B cell (primary cell): Measurements from ENCODE around the gene IL17B. TPM values are rescaled to one million over a fixed set of nuclear protein-coding genes. Genes with fewer than 3 reads are reported as not detected.

ENCODE experiments used
- ATAC-seq: fragments of 200-7000 bp; cut with Tn5 transposase; one replicate; pipeline ENCODE4 v1.10.0; 2021; ENCODE audit warnings: low read depth, mild to moderate bottlenecking, moderate number of reproducible peaks, moderate library complexity
- CTCF ChIA-PET: fragments of 350-600 bp; sonication (Branson Sonifier 250); formaldehyde crosslinking; loops from one replicate; lab custom pipeline; 2021; ENCODE audit warnings: antibody characterized with exemption, inconsistent platforms; lab: Charles Lee
- POLR2A ChIA-PET: fragments of 350-600 bp; sonication (Branson Sonifier 250); formaldehyde crosslinking; loops from one replicate; lab custom pipeline; 2021; ENCODE audit warnings: antibody characterized with exemption; lab: Charles Lee
- DNase-seq: peaks from one replicate; pipeline ENCODE4 v3.0.0; 2013
- H2AFZ ChIP-seq: 2 replicates; pipeline ENCODE4 v1.6.1; 2012; ENCODE audit warnings: mild to moderate bottlenecking, low read depth, low read length; ENCODE audit not compliant: insufficient read depth, poor library complexity, severe bottlenecking
- H3K27ac ChIP-seq, 2 donors: 1 replicate in 1 of 2; 2 replicates in 1 of 2; pipeline ENCODE4 v1.5.1; 2012 to 2013; ENCODE audit warnings: low read length in 2 of 2, mild to moderate bottlenecking in 2 of 2, moderate library complexity in 1 of 2
- H3K27me3 ChIP-seq, 4 experiments: fragments of 200-600 bp in 1 of 4; sonication (generic) in 1 of 4; replicated peaks in 1 of 4; 1 replicate in 2 of 4; 2 replicates in 2 of 4; pipeline versions ENCODE4 v1.6.1 to v1.7.0; 2013 to 2016; ENCODE audit warnings: low read length in 3 of 4, mild to moderate bottlenecking in 2 of 4, mixed read lengths in 1 of 4, moderate library complexity in 1 of 4; ENCODE audit not compliant: insufficient read depth in 4 of 4, control insufficient read depth in 3 of 4; ENCODE audit errors: control extremely low read depth in 1 of 4
- H3K36me3 ChIP-seq, 2 experiments: replicated peaks in 1 of 2; 1 replicate in 1 of 2; 2 replicates in 1 of 2; pipeline versions ENCODE4 v1.6.1 to v1.7.1; 2013; ENCODE audit warnings: low read length in 1 of 2; ENCODE audit not compliant: insufficient read depth in 2 of 2, control insufficient read depth in 1 of 2; ENCODE audit errors: control extremely low read depth in 1 of 2, extremely low read depth in 1 of 2
- H3K4me1 ChIP-seq, 2 donors: fragments of 200-600 bp in 1 of 2; sonication (generic) in 1 of 2; 1 replicate in 1 of 2; 2 replicates in 1 of 2; pipeline versions ENCODE4 v1.5.1 to v1.6.1; 2013 to 2017; ENCODE audit warnings: low read length in 2 of 2; ENCODE audit not compliant: control insufficient read depth in 2 of 2, insufficient read depth in 2 of 2
- H3K4me2 ChIP-seq: replicated peaks from 2 replicates; pipeline ENCODE3; 2012; ENCODE audit warnings: mild to moderate bottlenecking, low read depth, low read length; ENCODE audit not compliant: poor library complexity, severe bottlenecking
- H3K4me3 ChIP-seq, 5 experiments: fragments of 200-600 bp in 1 of 5; sonication (generic) in 1 of 5; 1 replicate in 3 of 5; 2 replicates in 2 of 5; pipeline versions ENCODE4 v1.5.1 to v1.7.0; 2011 to 2016; ENCODE audit warnings: low read length in 4 of 5, mild to moderate bottlenecking in 4 of 5, low read depth in 2 of 5, control low read depth in 1 of 5, moderate library complexity in 1 of 5; ENCODE audit not compliant: insufficient read depth in 1 of 5; ENCODE audit errors: control extremely low read depth in 1 of 5, extremely low read depth in 1 of 5
- H3K79me2 ChIP-seq: fragments of 200-600 bp; sonication (generic); one replicate; pipeline ENCODE4 v1.6.0; 2016; ENCODE audit warnings: low read length; ENCODE audit not compliant: control insufficient read depth, insufficient read depth
- H3K9ac ChIP-seq: fragments of 200-600 bp; sonication (generic); 2 replicates; pipeline ENCODE4 v1.6.1; 2017; ENCODE audit warnings: mild to moderate bottlenecking, low read length, moderate library complexity
- H3K9me3 ChIP-seq, 3 donors: one replicate each; pipeline versions ENCODE4 v1.6.1 to v1.7.1; 2013; ENCODE audit warnings: low read length in 2 of 3; ENCODE audit not compliant: control insufficient read depth in 2 of 3, insufficient read depth in 1 of 3; ENCODE audit errors: control extremely low read depth in 1 of 3
- H4K20me1 ChIP-seq: 2 replicates; pipeline ENCODE4 v1.6.0; 2012; ENCODE audit warnings: mild to moderate bottlenecking, low read length; ENCODE audit not compliant: insufficient read depth, control insufficient read depth, poor library complexity, severe bottlenecking
- H3K27ac Mint-ChIP-seq: one replicate; pipeline ENCODE4 v1.8.0; 2021; ENCODE audit warnings: mixed read lengths
- H3K27me3 Mint-ChIP-seq: one replicate; pipeline ENCODE4 v1.8.0; 2021; ENCODE audit warnings: mixed read lengths
- H3K4me1 Mint-ChIP-seq: one replicate; pipeline ENCODE4 v1.8.0; 2021; ENCODE audit warnings: mixed read lengths
- H3K4me3 Mint-ChIP-seq: one replicate; pipeline ENCODE4 v1.8.0; 2021; ENCODE audit warnings: mixed read lengths
- H3K9me3 Mint-ChIP-seq: one replicate; pipeline ENCODE4 v1.8.0; 2022; ENCODE audit warnings: mixed read lengths; ENCODE audit not compliant: insufficient read depth
- CTCF ChIP-seq: fragments of 200-600 bp; IDR thresholded peaks from one replicate; pipeline ENCODE4 v1.8.0; 2022; ENCODE audit warnings: antibody characterized with exemption, mild to moderate bottlenecking
- EZH2 ChIP-seq: IDR thresholded peaks from 2 replicates; pipeline ENCODE4 v1.6.1; 2012; ENCODE audit warnings: borderline replicate concordance, low read depth, mild to moderate bottlenecking, moderate library complexity, low read length; ENCODE audit not compliant: insufficient read depth, poor library complexity, severe bottlenecking
- WGBS: methylation state at CpG from one replicate; pipeline ENCODE4 v1.1.5; 2013; ENCODE audit warnings: missing lambda C conversion rate; ENCODE audit not compliant: insufficient coverage; 5-methylcytosine and 5-hydroxymethylcytosine counted together
- intact Hi-C: fragments of 100-400 bp; cut with micrococcal nuclease; formaldehyde crosslinking; loops from one replicate; pipeline ENCODE4 v1.10.0; 2022
- polyA plus RNA-seq: library from polyadenylated mRNA; depleted of rRNA; stranded (reverse); fragments of >200 nt; gene quantifications from 2 replicates; pipeline ENCODE4 v1.2.3, GENCODE V29; 2012
- total RNA-seq, 2 donors: library from RNA; stranded (reverse); fragments of 120-200 nt in 1 of 2; gene quantifications; 1 replicate in 1 of 2; 2 replicates in 1 of 2; pipeline versions ENCODE4 v1.2.3 to v1.2.4, GENCODE V29; 2013 to 2022

IL17B gene
- total and polyA plus RNA-seq, 2 donors (not counting 1 experiment from before 2014, with no cell fraction given) = not detected

DNA sequence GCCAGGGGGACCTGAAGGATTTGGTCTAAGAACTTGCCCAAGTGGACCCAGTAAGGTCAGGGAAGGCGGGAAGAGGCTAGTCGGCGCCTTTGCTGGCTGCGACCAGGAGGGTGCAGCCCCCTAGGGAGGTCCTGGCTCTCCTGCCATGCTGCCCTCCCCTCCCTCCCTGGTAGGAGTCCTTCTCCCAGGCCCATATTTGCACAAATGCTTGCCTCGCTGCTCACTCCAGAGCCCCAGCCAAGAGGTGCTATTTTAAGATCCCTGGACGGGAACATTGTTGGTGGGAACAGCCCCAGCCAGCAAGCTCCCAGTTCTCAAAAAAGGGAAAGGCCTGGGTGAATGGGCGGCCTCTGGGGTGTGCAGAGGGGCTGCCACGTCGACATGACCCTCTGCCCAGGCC, 4.3 kb upstream of the IL17B start:
- ChIA-PET CTCF (interaction anchor here (2.1 to 7.8 kb wide), 5 partner anchors 11 to 235 kb away, joined by 6 to 67 read pairs (median 16); no protein-coding TSS in a partner anchor), POLR2A (no interaction called here)
- H3K4me1 Mint-ChIP-seq = peaks cover 2% of the 10 kb centered on the region
- intact Hi-C loops = no loop called here
- H3K4me3 Mint-ChIP-seq = no peak overlapping the region
- Histone ChIP-seq H4K20me1 (no peaks in the 10 kb centered on the region), H3K27ac (no peak overlapping the region), H3K79me2 (no peaks in the 10 kb centered on the region), H3K4me2 (no peak overlapping the region), H3K36me3 (no peaks in the 10 kb centered on the region), H3K27me3 (no peaks in the 10 kb centered on the region), H3K4me3 (no peak overlapping the region), H2AFZ (no peak overlapping the region), H3K9ac (no peak overlapping the region), H3K9me3 (peaks cover 0 to 3% (median 0%) of the 10 kb centered on the region in 3 donors), H3K4me1 (peaks cover 0 to 5% of the 10 kb centered on the region in 2 donors)
- no peak for ATAC-seq
- H3K27ac Mint-ChIP-seq = no peak overlapping the region
- TF ChIP-seq EZH2 = no peak
- TF ChIP-seq CTCF = no peak
- DNase-seq = no peak
- peaks cover 3% of the 10 kb centered on the region for H3K27me3 Mint-ChIP-seq
- no peaks in the 10 kb centered on the region for H3K9me3 Mint-ChIP-seq
- WGBS = 98% methylated on average over 5 of the region's 9 CpGs

- intact Hi-C loops = no loop called here
- no peaks in the 10 kb centered on the region for H3K79me2 ChIP-seq
- H3K27me3 ChIP-seq = no peaks in the 10 kb centered on the region
- H2AFZ ChIP-seq = no peak overlapping the region
- no peak overlapping the region for H3K9ac ChIP-seq
- no peak for DNase-seq
- H3K27ac ChIP-seq = no peak overlapping the region
- Mint-ChIP-seq H3K9me3 (no peaks in the 10 kb centered on the region), H3K4me1 (peaks cover 2% of the 10 kb centered on the region), H3K27me3 (no peaks in the 10 kb centered on the region), H3K4me3 (no peak overlapping the region), H3K27ac (no peak overlapping the region)
- TF ChIP-seq CTCF (no peak), EZH2 (no peak)
- ATAC-seq = no peak
- CTCF ChIA-PET = interaction anchor here (0.7 to 7.8 kb wide), 9 partner anchors 8 to 1114 kb away, joined by 3 to 67 read pairs (median 14); no protein-coding TSS in a partner anchor
- H3K9me3 ChIP-seq = peaks cover 0 to 3% (median 0%) of the 10 kb centered on the region in 3 donors
- POLR2A ChIA-PET = no interaction called here
- 85% methylated on average over 4 of the region's 12 CpGs for WGBS
- no peaks in the 10 kb centered on the region for H4K20me1 ChIP-seq
- no peaks in the 10 kb centered on the region for H3K36me3 ChIP-seq
- H3K4me2 ChIP-seq = no peak overlapping the region
- H3K4me3 ChIP-seq = no peak overlapping the region
- peaks cover 0 to 5% of the 10 kb centered on the region in 2 donors for H3K4me1 ChIP-seq
Measured at GRCh38 chr5:149382517-149383220, 3.6 kb upstream of the IL17B start.
